Activated T-cell treated with anti-CD3 and anti-CD28 coated beads, Interleukin-2, amount 50 U/mL, for 1 hour (primary cell): Measurements from ENCODE around the gene ZC3H10.
"Not testable (repeated sequence)": the region's sequence is repeated elsewhere in the genome, so short reads cannot be mapped to it uniquely, and the experiment has no call there.

Source experiments
- DNase-seq: peaks from one replicate; pipeline ENCODE4 v3.0.0-alpha.2; 2020

ZC3H10 gene

GRCh38 chr12:56103066-56103711 lies 14.9 kb upstream of the ZC3H10 start:
- DNase-seq, result no peak

GRCh38 chr12:56103823-56104108 lies 14.3 kb upstream of the ZC3H10 start:
- no peak for DNase-seq

GRCh38 chr12:56104109-56104814 lies 13.8 kb upstream of the ZC3H10 start, which contains the start of gene PA2G4:
Gene PA2G4 (plus strand): TSS chr12:56104559. CDS start chr12:56104738, 179 bp downstream.
- DNase-seq, result peak; percentile 91

GRCh38 chr12:56104815-56105608 lies 13.1 kb upstream of the ZC3H10 start:
- DNase-seq, result peak; percentile 28

DNA sequence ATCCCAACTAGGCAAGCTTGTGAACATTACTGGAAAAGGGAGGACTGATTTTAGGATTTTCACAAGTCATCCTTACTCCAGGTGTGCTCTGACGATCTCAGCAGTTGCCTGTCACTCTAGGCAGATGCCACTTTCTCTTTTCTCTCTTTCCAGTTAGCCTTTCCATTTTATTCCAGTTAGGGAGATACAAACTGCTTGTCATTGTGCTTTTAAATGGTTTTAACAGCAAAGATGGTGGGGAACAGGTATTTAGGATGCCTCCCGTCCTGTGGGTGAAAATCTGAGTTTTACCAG lies 12.5 kb upstream of the ZC3H10 start:
- DNase-seq, result no peak

DNA sequence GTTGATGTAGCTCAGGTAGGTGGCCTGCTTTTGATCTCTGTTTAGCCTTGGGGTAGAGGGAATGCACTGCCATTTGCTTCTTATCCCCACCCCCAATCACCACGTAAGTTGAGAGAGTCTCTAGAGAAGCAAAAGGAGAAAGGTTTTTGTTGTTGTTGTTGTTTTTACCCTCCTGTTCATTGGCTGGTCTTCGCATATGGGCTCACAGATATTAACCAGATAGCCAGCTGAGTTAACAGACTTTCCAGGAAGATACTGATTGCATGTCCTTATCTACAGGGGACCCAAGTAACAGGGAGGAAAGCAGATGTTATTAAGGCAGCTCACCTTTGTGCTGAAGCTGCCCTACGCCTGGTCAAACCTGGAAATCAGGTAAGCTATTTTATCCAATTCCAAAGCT lies 10.8 kb upstream of the ZC3H10 start:
- no peak for DNase-seq

GRCh38 chr12:56110571-56110970 lies 7.5 kb upstream of the ZC3H10 start:
- no peak for DNase-seq

DNA sequence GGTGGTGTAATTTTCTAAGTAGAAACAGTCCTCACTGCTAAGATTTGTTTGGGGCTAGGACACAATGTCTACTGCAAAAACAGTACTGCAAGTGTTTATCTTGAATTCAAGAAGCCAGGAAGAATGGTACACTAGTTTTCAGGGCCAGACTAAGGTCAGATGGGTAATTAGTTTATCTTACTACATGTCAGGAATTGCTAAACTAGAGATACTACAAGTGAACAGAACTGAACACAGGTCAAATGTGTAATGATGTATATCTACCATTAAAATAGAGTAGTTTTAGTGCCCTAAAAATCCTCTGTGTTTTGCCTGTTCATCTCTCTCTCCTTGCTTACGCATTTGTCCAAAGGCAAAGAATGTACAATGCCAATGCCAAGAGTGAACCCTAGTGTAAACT lies 4.0 kb upstream of the ZC3H10 start:
- DNase-seq, result no peak

DNA sequence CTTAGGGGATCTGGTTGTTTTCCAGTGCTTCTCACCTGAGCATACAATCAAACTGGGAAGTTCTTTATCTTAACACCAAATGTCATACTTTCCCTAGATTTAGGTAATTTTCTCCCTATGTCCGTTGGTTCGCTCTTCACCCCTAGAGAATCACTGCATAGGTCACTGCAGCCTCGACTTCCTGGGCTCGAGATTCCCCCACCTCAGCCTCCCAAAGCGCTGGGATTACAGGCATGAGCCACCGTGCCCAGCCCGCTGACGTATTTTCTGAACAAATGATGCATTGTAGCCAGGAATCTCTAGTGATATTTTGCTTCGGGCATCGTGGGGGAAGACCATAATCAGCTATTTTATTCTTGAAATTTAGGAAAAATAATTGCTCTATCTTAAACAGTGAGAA lies 2.7 kb upstream of the ZC3H10 start:
- DNase-seq, result no peak

- DNase-seq, result peak; percentile 96
Observed at GRCh38 chr12:56116267-56117081, 1.6 kb upstream of the ZC3H10 start, which contains the start of gene RPL41. Gene RPL41 (plus strand): TSS chr12:56116633.

GRCh38 chr12:56117082-56117706 lies 872 bp upstream of the ZC3H10 start:
- not testable (repeated sequence) for DNase-seq

- DNase-seq, result no peak
Observed at GRCh38 chr12:56118688-56119357, 757 bp downstream of the ZC3H10 start.

DNA sequence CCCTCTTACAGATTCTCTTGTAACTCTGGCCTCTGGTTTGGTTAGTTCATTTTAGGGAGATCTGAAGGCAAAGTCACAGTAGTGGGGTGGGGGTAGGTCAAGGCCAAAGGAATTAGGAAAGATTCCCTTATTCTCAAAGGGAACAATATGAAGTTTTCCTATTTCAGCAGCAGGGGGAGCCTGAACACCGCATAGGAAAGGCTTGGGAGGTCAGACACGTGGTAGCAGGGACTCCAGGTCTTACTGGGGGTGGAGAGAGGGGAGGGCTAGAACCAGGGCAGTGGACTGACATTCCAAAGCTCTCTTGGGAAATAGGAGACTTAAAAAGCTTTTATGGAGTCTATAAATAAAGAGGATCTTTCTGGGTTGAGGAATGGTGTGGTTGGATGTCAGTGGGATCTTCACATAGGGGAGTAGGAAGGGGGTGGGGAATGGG lies 1.3 kb downstream of the ZC3H10 start:
- peak; percentile 55 for DNase-seq

- DNase-seq, result no peak
Observed at GRCh38 chr12:56120158-56120846, 2.2 kb downstream of the ZC3H10 start.

GRCh38 chr12:56121204-56121870 lies 3.3 kb downstream of the ZC3H10 start:
- no peak for DNase-seq

- DNase-seq, result no peak
Observed at GRCh38 chr12:56122637-56123036, 4.6 kb downstream of the ZC3H10 start.

- DNase-seq, result no peak
Observed at GRCh38 chr12:56124133-56124532, 6.1 kb downstream of the ZC3H10 start.

DNA sequence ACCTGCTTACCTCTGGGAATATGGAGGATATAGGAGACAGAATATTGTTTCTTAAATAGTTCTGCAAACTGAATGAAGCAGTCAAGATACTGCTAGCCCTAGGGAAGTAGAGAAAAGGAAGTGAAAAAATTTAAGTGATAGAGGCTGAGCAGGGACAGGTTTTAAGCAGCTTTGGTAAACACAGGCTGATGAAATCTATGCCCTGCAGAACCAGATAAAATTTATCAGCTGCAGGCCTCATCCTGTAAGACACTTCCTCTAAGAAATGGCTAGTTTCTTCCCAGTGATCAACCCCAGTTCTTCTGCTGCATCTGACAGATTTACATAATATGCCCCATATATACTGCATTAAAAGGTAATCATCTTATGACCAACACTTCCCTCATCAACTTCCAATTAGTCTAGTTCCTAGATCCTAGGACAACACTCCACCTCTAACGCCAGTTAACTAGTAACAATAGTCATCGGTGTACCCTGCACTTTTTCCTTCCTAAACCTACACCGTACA lies 8.7 kb downstream of the ZC3H10 start:
- no peak for DNase-seq

- DNase-seq, result no peak
Observed at GRCh38 chr12:56127485-56127887, 9.4 kb downstream of the ZC3H10 start.

- DNase-seq, result peak; percentile 92
Observed at GRCh38 chr12:56127888-56128669, 10.0 kb downstream of the ZC3H10 start, which contains the start of gene ESYT1. Gene ESYT1 (plus strand): TSS chr12:56128267. CDS start chr12:56128320, 53 bp downstream.
